ENCODE data around the gene SCD5.

Gene SCD5

GRCh38 chr4:82809619-82810018 lies 11.0 kb upstream of the SCD5 start:
- no peak for DNase-seq (ENCODE audit: low read depth)
- no peak for TF ChIP-seq CTCF (IDR thresholded peaks at IDR 0.05; ENCODE audit: insufficient read depth, low read depth, low read length, missing control alignments)

GRCh38 chr4:82803746-82804145 lies 5.2 kb upstream of the SCD5 start:
- TF ChIP-seq CTCF (IDR thresholded peaks at IDR 0.05; ENCODE audit: insufficient read depth, low read depth, low read length, missing control alignments) = no peak
- H3K4me3 ChIP-seq (ENCODE audit: low read length) = no peak overlapping the region
- no peak for DNase-seq (ENCODE audit: low read depth)

More at GRCh38 chr4:82809619-82810018, 11.0 kb upstream of the SCD5 start:
- no peak overlapping the region for H3K4me3 ChIP-seq (ENCODE audit: low read length)

GRCh38 chr4:82802911-82803310 lies 4.3 kb upstream of the SCD5 start:
- H3K4me3 ChIP-seq (ENCODE audit: low read length) = no peak overlapping the region
- no peak for TF ChIP-seq CTCF (IDR thresholded peaks at IDR 0.05; ENCODE audit: insufficient read depth, low read depth, low read length, missing control alignments)
- DNase-seq (ENCODE audit: low read depth) = no peak

GRCh38 chr4:82801910-82802521 lies 3.4 kb upstream of the SCD5 start:
- H3K4me3 ChIP-seq (ENCODE audit: low read length) = no peak overlapping the region
- TF ChIP-seq CTCF (IDR thresholded peaks at IDR 0.05; ENCODE audit: insufficient read depth, low read depth, low read length, missing control alignments) = peak; percentile 64
- peak; percentile 66 for DNase-seq (ENCODE audit: low read depth)

- no peak for DNase-seq (ENCODE audit: low read depth)
- H3K4me3 ChIP-seq (ENCODE audit: low read length) = peak overlapping the region; percentile 71
- no peak for TF ChIP-seq CTCF (IDR thresholded peaks at IDR 0.05; ENCODE audit: insufficient read depth, low read depth, low read length, missing control alignments)
Measured at GRCh38 chr4:82799006-82799881, 648 bp upstream of the SCD5 start.

- peak overlapping the region; percentile 71 for H3K4me3 ChIP-seq (ENCODE audit: low read length)
- DNase-seq (ENCODE audit: low read depth) = no peak
- no peak for TF ChIP-seq CTCF (IDR thresholded peaks at IDR 0.05; ENCODE audit: insufficient read depth, low read depth, low read length, missing control alignments)
Measured at GRCh38 chr4:82797405-82798111, 1.0 kb downstream of the SCD5 start.

All from epithelial cell of esophagus (primary cell).